Breast epithelium (tissue), 3 donors: ENCODE data around the gene SRGAP3.

Experiments
- POLR2A ChIP-seq: fragments of 450-650 bp; IDR thresholded peaks from one replicate; pipeline ENCODE4 v1.6.1; 2016; ENCODE audit warnings: antibody characterized with exemption, mild to moderate bottlenecking, moderate library complexity
- POLR2AphosphoS5 ChIP-seq, 3 donors: sonication (generic); formaldehyde crosslinking; IDR thresholded peaks; one replicate each; pipeline ENCODE4 v1.6.1; 2017; ENCODE audit warnings: antibody characterized with exemption in 3 of 3
- TF ChIP-seq, protein P1 (sequence below), 3 donors: fragments of 450-650 bp; IDR thresholded peaks; one replicate each; pipeline ENCODE4 v1.5.1; 2016 to 2017; ENCODE audit warnings: antibody characterized with exemption in 3 of 3, mild to moderate bottlenecking in 3 of 3, moderate library complexity in 3 of 3

DNA sequence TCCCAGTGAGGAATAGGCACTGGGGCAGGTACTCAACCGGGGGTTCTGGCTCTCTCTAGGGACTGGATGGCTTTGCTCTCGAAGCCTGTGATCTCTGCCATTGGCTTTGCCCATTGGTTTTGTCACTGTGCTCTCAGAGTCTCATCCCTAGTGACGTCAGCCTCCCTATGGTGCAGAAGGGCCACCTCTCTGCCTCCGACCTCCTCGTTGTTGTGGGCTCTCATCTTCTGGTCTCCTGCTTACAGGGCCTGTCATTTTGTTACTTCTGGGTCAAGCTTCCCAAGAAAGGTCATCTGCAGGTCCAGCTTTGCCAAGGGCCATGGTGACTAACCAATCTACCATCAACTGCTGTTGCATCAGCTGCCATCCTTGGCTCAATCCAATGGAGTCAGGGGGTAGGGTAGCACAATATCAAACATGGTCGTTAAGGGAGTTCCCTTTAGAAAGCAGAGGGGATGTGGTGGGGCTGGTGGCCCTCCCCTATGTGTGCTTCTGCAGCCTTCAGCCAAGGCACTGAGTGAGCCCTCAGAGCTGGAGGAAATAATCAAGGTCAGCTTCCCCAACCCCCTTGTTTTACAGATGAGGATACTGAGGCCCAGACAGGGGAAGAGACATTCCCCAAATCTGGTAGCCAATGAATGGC lies 272.8 kb downstream of the SRGAP3 start:
- TF ChIP-seq, protein P1, sequence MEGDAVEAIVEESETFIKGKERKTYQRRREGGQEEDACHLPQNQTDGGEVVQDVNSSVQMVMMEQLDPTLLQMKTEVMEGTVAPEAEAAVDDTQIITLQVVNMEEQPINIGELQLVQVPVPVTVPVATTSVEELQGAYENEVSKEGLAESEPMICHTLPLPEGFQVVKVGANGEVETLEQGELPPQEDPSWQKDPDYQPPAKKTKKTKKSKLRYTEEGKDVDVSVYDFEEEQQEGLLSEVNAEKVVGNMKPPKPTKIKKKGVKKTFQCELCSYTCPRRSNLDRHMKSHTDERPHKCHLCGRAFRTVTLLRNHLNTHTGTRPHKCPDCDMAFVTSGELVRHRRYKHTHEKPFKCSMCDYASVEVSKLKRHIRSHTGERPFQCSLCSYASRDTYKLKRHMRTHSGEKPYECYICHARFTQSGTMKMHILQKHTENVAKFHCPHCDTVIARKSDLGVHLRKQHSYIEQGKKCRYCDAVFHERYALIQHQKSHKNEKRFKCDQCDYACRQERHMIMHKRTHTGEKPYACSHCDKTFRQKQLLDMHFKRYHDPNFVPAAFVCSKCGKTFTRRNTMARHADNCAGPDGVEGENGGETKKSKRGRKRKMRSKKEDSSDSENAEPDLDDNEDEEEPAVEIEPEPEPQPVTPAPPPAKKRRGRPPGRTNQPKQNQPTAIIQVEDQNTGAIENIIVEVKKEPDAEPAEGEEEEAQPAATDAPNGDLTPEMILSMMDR (IDR thresholded peaks at IDR 0.05), result no peak
- TF ChIP-seq POLR2A (no peak), POLR2AphosphoS5 (IDR thresholded peaks at IDR 0.05) (no peak)
